T-helper 1 cell treated with Interleukin-12 subunit alpha and Interleukin-12 subunit beta and Interleukin-4 antibody, amounts not matched to agents 30 ng/mL and 1 ng/mL, for 36 hours (primary cell): Measurements from ENCODE around the gene LRCOL1. TPM values are rescaled to one million over a fixed set of nuclear protein-coding genes. Genes with fewer than 3 reads are reported as not detected.

Experiments used
- intact Hi-C: fragments of 100-400 bp; cut with micrococcal nuclease; formaldehyde crosslinking; loops from one replicate; pipeline ENCODE4 v1.15.1; 2024
- total RNA-seq: library from RNA; stranded (reverse); gene quantifications from 2 replicates; pipeline ENCODE4 v1.2.3, GENCODE V29; 2022

The LRCOL1 gene
- total RNA-seq, 1 donor from 2014 or later: not detected

DNA sequence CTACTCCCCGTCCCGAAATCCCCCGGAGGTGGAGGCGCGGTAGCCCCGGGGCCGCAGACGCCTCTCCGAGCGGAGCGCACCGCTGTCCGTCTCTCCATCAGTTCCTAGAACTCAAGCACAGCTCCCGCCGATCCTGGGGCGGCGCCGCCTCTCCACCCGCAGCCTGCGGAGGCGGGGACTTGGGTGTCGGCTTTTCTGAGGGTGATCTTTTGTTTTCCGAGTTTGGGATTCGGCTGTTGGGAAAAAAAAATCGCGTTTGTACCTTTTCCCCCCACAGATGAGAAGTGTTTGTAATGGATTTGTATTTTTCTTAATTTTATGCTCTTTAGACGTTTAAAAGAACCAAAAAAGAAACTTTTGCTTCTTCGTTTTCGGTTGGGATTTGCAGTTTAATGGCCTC, 26.6 kb downstream of the LRCOL1 start:
- intact Hi-C loops: no loop called here

DNA sequence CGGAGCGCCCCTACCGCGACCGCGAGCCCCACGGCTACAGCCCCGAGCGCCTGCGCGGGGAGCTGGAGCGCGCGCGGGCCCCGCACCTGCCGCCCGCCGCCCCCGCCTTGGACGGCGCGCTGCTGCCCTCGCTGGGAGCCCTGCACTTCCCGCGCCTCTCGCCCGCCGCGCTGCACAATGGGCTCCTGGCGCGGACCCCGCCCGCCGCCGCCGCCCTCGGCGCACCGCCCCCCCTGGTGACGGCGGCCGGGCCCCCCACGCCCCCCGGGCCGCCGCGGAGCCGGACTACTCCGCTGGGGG, 27.0 kb downstream of the LRCOL1 start:
- intact Hi-C loops: no loop called here

DNA sequence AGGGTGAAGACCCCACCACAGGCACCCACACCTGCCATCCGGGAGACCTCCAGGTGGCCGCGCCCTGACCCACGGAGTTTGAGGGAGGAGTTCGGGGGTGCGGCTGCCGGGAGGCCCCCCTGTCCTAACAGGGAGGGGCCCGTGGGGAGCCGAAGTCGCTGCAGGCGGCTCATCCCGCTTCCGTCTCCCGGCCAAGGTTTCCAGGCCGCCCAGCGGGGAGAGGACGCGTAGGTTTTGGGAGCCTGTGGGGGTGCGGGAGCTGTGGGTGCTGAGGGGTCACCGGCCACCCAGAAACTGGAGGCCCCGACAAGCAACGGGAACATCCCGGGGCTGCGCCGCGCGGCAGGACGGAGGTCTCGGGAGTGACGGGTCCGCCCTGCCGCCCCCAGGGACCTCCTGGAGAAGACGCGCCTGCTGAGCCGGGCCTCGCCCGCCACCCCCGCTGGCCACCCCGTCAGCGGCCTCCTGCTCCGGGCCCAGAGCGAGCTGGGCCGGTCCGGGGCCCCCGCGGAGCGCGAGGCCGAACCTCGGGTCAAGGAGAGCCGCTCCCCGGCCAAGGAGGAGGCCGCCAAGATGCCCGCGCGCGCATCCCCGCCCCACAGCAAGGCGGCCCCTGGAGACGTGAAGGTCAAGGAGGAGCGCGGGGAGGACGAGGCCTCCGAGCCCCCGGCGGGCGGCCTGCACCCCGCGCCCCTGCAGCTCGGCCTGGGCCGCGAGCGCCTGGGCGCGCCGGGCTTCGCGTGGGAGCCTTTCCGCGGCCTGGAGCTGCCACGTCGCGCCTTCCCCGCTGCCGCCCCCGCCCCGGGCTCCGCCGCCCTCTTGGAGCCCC, 27.6 kb downstream of the LRCOL1 start:
- intact Hi-C loops: no loop called here

DNA sequence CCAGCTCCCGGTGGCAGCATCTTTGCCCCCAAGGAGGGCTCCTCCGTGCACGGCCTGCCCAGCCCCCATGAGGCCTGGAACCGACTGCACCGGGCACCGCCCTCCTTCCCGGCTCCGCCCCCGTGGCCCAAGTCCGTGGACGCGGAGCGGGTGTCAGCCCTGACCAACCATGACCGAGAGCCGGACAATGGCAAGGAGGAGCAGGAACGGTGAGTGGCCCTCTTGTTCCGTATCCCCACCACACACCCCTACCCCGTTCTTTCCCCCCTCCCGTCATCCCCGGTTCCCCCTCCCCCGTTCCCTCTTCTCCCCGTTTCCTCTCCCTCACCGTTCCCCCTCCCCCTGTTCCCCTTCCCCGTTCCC, 28.3 kb downstream of the LRCOL1 start:
- intact Hi-C loops: no loop called here

DNA sequence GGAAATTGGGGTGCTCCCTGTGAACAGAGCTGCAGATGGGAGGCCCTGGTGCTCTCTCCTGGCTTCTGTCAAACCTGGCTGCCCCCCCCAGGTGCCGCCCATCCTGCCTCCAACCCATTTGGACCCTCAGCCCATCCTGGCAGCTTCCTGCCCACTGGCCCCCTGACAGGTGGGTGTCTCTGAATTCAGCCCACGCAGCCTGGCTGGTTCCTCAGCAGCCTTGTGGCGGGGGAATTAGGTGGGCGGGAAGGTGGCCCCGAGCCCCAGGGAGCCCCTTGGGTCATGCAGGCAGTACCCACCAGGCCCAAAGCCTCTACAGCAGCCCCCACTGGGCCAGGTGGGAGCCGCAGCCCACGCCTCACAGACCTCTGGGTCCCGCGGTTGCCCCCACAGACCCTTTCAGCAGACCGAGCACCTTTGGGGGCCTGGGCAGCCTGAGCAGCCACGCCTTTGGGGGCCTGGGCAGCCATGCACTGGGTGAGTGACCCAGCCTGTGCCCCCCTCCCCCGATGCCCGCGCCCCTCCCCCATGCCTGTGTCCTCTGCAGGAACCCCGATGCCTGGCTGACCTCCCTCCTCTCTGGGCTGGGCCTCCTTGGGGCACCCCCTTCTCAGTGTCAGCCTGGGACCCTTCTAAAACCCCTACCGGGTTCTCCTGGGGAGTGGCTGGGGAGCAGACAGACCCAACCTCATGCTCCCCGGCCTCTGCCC, 28.9 kb downstream of the LRCOL1 start:
- intact Hi-C loops: no loop called here

DNA sequence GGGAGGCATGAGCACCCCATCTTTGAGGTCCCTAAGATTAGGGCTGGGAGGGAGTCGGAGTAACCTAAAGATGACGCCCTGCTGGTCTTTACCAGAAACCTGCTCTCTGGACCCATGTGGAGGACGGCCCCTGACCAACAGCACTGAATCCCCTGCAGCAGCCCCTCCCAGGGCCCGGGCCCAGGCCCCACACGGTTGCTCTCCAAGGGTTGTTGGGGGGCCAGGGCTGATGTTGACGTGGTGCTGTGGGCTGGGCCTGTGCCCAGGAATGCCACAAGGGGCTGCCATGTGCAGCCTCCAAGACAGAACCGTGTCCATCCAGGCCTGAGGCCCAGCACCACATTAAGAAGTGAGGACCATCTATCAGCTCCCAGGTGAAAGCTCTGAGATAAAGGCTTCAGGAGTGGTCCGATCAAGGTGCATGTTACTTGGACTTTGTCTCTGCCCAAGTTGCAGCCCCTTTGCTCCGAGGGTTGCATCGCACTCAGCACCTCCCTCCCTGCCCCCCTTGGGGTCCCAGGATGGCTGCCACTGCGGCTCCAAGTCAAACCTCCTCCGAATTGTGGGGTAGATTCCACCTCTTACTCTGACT, 29.6 kb downstream of the LRCOL1 start:
- intact Hi-C loops: no loop called here

DNA sequence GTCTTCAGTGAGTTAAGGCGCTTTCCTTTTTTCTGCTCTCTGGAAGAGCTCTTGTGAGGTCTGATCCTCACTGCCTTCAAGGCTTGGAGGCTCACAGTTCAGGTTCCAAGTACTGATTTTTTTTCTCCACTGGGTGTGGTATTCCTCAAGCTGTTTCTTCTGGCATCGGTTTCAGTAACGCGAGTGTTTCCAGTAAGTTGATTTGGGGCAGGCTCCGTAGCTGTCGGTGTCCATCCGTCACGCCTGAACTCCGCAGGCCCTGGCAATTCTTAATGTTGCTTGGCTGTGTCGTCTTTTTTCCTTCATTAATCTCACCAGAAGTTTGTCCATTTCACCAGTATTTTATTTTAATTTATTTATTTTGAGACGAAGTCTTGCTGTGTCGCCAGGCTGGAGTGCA, 30.6 kb downstream of the LRCOL1 start:
- intact Hi-C loops: no loop called here

DNA sequence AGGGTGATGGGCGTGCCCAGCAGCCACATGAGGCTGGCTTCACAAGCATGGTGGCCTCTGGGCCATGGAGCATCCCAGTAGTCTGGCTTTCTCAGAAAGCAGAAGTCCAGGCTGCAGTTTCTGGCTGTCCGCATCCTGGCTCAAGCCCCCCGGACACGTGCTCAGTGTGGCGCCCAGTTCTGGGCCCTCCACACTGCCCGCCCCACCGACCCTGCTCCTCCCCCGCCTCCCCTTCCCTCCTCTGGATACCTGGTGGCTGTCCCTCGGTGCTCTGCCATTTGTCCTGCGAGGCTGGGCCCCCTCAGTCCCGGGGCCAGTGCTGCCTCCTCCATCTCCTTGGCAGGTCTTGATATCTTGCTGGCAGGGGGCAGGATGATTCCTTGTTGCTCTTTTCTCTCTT, 31.6 kb downstream of the LRCOL1 start:
- intact Hi-C loops: no loop called here

DNA sequence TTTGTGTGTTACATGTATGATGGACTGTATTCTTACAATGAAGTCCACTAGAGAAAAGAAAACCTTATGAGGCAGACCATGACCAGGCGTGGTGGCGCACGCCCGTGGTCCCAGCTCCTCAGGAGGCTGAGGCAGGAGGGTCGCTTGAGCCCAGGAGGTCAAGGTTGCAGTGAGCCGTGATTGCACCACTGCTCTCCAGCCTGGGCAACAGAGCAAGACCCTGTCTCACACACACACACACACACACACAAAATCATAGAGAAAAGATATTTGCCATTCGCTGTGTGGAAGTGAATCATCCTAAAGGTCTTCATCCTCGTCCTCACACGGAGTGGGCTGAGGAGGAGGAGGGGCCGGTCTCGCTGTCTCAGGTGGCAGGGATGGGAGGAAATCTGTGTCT, 32.3 kb downstream of the LRCOL1 start:
- intact Hi-C loops: no loop called here

DNA sequence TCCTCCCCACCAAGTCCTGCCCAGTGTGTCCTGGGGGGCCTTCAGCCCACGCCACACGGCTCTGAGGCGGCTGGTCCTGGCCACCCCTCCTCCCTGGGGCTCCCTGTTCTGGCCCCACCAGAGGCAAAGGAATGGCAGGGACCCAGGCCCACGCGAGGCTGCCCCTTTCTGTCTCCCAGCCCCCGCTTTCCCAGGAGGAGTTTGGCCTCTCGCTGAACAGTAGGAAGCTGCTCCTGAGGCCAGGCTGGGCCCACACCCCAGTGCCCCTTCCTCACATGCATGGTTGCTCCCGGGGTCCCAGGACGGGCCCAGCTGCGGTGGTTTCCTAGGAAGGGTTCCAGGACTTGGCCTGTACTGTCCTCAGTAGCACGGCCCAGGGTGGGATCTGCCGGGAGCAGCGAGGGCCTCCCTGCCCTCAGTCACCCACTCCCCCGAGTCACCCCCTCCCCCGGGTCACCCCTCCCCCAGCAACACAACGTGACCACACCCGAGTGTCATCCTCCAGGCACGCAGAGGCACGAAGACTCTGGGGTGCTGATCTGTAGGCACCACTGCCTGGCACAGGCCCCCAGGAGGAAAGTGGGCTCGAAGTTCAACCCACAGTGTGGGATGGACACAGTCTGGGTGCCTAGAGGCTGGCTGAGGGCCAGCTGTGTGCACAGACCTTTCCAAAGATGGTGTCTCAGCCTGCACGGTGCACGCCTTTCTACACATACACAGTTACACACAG, 33.0 kb downstream of the LRCOL1 start:
- intact Hi-C loops: no loop called here

DNA sequence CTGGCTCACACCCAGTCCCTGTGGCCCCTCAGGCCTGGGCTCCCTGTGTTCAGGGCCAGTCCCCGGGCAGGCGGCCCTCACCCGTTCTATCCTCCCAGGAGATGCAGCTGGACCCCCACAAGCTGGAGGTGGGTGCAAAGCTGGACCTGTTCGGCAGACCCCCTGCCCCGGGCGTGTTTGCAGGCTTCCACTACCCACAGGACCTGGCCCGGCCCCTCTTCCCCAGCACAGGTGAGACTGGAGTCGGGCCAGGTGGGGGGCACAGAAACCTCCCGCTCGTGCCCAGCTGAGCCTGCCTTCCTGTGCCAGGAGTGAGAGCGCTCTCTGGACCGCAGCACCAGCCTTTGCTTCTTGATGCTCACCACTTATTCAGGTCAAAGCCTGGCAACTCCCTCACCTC, 33.7 kb downstream of the LRCOL1 start:
- intact Hi-C loops: no loop called here

DNA sequence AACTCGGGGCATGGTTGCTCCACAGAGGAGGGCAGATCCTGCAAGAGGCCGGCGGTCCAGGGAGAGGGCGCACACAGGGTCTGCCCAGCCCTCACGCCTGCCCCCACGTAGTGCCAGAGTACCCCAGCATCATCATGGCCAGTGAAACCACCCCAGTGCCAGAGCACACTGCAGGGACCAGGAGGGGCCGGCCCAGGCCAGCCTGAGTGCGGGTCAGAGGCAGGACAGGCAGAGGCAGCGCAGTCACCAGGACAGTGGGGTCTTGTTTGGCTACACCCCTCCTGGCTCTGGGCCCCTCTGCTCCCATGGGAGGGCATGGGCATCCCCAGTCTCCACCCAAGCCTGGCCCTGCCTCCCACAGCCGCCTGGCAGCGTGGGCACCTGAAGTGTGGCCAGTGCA, 34.7 kb downstream of the LRCOL1 start:
- intact Hi-C loops: no loop called here

DNA sequence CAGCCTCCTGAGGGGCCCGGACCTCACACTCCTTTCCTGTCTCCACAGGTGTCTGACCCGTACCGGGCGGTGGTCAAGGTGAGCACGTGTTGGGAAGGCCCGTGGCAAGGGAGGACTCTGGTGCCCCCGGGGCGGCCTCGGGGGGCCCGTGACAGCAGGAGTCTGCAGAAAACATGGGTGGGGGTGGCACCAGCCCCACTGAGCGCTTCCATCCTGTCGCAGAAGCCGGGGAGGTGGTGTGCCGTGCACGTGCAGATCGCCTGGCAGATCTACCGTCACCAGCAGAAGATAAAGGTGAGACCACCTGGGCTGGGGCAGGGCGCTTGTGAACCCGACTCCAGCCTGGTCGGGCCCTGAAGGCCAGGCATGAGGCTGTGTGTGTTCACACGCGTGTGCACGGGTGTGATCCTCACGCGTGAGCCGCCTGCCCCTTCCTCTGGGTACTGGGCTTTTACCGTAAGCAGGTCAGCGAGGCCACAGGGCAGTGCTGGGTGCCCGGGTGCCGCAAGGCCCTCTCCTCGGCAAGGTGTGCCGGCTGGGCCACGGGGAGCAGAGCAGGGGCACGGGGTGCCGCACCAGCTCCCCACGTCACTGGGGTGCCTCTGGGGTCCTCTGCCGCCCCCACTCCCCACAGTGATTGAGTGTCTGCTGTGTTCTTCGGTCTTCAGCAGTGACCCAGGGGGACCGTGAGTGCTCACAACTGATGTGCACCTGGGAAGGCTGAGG, 35.9 kb downstream of the LRCOL1 start:
- intact Hi-C loops: no loop called here

DNA sequence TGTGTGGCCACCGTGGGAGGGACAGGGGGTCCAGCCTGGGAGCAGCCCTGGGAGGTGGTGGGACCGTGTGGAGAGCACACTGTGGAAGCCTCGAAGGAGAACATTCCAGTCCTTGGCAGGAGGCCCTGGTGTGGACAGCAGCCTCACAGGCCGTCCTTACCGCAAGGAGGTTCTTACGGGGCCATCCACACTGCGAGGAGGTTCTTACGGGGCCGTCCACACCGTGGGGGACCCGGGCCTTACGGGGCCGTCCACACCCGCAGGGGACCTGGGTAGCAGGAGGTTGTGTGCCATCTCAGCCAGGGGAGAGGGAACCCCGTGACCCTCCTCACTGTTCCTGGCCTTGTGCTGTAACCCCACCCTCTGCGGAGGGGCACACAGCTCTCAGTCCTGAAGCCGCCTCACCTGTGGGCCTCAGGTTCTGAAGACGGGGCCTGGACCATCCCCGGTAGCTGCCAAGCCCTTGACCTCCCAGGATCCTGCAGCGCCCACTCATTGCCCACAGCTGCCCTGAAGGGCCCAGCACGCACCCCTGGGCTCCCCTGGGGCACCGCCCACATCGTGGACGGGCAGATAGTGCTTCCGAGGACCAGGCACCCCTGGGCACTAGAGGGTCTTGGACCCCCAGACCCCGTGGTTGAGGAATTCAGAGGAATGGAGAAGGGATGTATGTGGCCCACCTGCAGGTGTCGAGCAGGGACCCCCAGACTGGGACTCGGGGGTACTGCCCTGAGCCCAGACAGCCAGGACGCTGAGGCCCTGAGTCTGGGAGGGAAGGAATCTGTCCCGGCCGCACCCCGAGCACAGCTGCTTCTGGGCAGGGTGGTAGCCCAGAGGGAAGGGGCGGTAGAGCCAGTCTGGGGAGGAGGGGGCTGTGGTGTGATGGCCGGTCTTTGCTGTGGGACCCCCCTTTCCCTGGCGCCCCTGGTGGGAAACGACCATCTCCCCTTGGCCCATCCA, 37.3 kb downstream of the LRCOL1 start:
- intact Hi-C loops: no loop called here

DNA sequence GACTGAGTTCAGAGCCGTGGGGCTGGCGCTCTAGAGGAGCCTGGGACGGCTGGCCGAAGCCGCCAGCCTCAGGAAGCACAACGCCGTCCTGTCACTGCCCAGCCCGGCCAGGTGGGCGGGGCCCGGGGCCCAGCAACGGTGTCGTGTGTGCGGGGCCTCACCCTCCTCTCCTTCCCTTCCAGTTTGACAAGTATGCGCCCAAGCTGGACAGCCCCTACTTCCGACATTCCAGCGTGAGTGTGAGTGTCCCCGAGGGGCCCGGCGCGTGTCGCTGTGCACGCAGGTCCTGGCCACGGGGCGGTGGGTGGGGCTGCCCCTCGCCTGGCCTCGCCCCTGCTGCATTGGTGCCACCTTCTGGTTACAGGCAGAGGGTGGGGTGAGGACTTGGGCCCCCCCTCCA, 38.3 kb downstream of the LRCOL1 start:
- intact Hi-C loops: no loop called here

DNA sequence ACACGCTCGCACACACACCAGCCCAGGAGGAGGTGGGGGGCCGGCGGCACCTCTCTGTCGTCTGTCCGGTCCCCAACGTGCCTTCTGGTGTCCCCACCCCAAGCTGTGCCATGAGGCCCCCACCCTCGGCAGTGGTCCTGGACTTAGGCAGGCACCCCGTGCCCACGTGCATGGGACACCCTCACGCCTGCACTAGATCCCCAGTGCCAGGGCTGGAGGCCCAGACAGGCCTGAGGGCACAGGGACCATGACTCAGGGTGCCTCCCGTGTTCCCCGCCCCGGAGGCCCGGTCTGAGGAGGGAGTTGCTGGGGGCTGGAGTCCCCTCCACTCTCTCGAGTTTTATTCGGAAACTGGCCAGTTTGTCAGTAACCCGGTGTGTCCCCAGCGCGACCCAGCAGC, 38.8 kb downstream of the LRCOL1 start:
- intact Hi-C loops: no loop called here

DNA sequence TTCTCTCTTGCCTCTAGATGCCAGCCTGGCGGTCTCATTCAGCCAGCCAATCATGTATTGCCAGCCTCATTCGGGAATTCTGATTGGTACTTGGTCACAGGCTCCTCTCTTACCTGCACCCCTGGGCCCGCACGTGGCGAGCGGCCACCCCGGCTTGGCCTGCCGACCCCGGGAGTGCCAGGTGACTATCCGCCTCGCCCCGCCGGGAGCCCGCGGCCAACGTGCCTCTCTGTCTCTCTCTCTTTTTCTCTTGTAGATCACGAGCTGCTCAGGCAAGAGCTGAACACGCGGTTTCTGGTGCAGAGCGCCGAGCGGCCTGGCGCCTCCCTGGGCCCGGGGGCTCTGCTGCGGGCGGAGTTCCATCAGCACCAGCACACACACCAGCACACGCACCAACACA, 39.3 kb downstream of the LRCOL1 start:
- intact Hi-C loops: no loop called here

DNA sequence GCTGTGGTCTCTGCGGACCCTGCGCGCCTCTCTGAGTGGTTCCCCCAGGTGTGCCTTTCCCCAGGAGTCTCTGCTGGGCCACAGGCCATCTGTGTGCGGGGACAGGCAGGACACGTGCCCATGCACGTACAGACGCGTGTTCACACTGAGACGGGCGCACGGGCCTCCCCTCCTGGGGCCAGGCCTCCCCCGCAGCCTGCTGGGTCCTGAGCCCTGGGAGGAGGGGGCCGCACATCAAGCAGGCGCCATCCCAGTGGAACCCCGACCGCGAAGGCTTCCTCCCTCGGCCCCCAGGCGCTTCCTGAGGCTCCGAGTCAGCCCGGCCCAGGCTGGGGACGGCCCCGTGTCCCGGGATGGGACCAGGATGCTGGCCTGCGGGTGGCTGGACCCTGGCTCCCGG, 39.7 kb downstream of the LRCOL1 start:
- intact Hi-C loops: no loop called here

DNA sequence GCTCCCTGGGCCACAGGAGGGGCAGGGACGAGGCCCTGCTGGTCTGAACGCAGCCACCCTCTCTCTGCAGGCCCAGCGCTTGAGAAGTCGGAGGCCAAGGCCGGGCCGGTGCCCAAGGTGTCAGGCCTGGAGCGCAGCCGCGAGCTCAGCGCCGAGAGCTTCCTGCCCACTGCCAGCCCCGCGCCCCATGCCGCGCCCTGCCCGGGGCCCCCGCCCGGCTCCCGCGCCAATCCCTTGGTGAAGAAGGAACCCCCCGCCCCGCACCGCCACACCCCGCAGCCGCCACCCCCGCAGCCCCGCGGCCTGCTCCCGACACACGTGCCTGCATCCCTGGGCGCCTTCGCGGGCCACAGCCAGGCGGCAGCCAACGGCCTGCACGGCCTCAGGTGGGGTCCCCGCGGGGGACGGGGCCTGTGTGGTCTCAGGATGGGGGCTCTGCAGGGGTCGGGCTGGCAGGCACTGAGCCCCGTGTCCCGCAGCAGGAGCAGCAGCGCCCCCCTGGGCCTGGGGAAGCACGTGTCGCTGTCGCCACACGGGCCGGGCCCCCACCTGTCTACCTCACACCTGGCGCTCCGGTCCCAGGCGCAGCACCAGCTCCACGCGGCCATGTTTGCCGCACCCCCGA, 40.4 kb downstream of the LRCOL1 start:
- intact Hi-C loops: no loop called here
